HepG2 (cell line): Measurements from ENCODE around the gene FAM180A. TPM values are rescaled to one million over a fixed set of nuclear protein-coding genes. Genes with fewer than 3 reads are reported as not detected.

Experiments
- ATAC-seq: fragments of 200-7000 bp; cut with Tn5 transposase; 3 replicates; pipeline ENCODE4 v1.9.1; 2020; ENCODE audit warnings: mild to moderate bottlenecking, moderate library complexity
- BruUV-seq: library from RNA; stranded (reverse); fragments of 400-500 nt; replicated peaks from 2 replicates; lab custom pipeline; 2021; lab: Mats Ljungman, UMichigan
- CTCF ChIA-PET: fragments of 300-600 bp; formaldehyde crosslinking; extraction: SDS; loops from one replicate; lab custom pipeline; 2021; ENCODE audit warnings: low total read pairs, inconsistent platforms, low intra/inter-chr PET ratio; lab: Yijun Ruan, JAX
- POLR2A ChIA-PET: fragments of 350-600 bp; sonication (Branson Sonifier 250); formaldehyde crosslinking; loops from one replicate; lab custom pipeline; 2020; ENCODE audit warnings: antibody characterized with exemption, inconsistent platforms; lab: Yijun Ruan, JAX
- DNase-seq: peaks from one replicate; pipeline ENCODE4 v3.0.0-alpha.2; 2015; ENCODE audit warnings: low spot score
- FAIRE-seq: peaks from 3 replicates; lab custom pipeline; 2011; peaks lifted over from hg19 to GRCh38; lab: Jason Lieb, UNC
- H2AFZ ChIP-seq: one replicate; pipeline ENCODE4 v1.6.1; 2011; ENCODE audit warnings: low read length, inconsistent platforms
- H3K27ac ChIP-seq: fragments of 300-600 bp; 3 replicates; pipeline ENCODE4 v1.8.0; 2011; ENCODE audit warnings: mixed run types, mild to moderate bottlenecking, mixed read lengths, low read length, inconsistent platforms; ENCODE audit not compliant: insufficient read depth; ENCODE audit errors: extremely low read length
- H3K27me3 ChIP-seq, 2 experiments: fragments of 200-600 bp in 1 of 2; 2 replicates in 1 of 2; 3 replicates in 1 of 2; pipeline versions ENCODE4 v1.6.0 to v1.8.0; 2011; ENCODE audit warnings: low read length in 2 of 2, mild to moderate bottlenecking in 2 of 2, moderate library complexity in 2 of 2, inconsistent platforms in 1 of 2; ENCODE audit not compliant: insufficient read depth in 2 of 2, control insufficient read depth in 1 of 2
- H3K36me3 ChIP-seq, 2 experiments: fragments of 200-600 bp in 1 of 2; replicated peaks in 1 of 2; 2 replicates in 1 of 2; 3 replicates in 1 of 2; pipeline versions ENCODE4 v1.5.1 to v1.8.0; 2011; ENCODE audit warnings: low read length in 2 of 2, inconsistent platforms in 1 of 2; ENCODE audit not compliant: insufficient read depth in 2 of 2, control insufficient read depth in 1 of 2
- H3K4me1 ChIP-seq: 2 replicates; pipeline ENCODE4 v1.5.1; 2012; ENCODE audit warnings: low read length, inconsistent platforms; ENCODE audit not compliant: insufficient read depth
- H3K4me2 ChIP-seq: 2 replicates; pipeline ENCODE4 v1.6.0; 2011; ENCODE audit warnings: low read depth, low read length, inconsistent platforms
- H3K4me3 ChIP-seq, 3 experiments: fragments of 200-600 bp in 1 of 3; sonication (generic), shearing (Covaris generic) in 1 of 3; replicated peaks in 1 of 3; 2 replicates each; pipeline ENCODE4 v1.5.1; 2011 to 2016; ENCODE audit warnings: low read length in 3 of 3, inconsistent platforms in 2 of 3, low read depth in 2 of 3, mild to moderate bottlenecking in 2 of 3, control low read depth in 1 of 3, mixed read lengths in 1 of 3; ENCODE audit not compliant: insufficient read depth in 1 of 3
- H3K79me2 ChIP-seq: one replicate; pipeline ENCODE4 v1.6.1; 2011; ENCODE audit warnings: low read length, inconsistent platforms; ENCODE audit not compliant: insufficient read depth
- H3K9ac ChIP-seq: 2 replicates; pipeline ENCODE4 v1.6.0; 2011; ENCODE audit warnings: mild to moderate bottlenecking, low read depth, low read length, inconsistent platforms; ENCODE audit not compliant: insufficient read depth
- H3K9me3 ChIP-seq: 2 replicates; pipeline ENCODE4 v1.5.1; 2012; ENCODE audit warnings: mild to moderate bottlenecking, low read length
- H4K20me1 ChIP-seq: 2 replicates; pipeline ENCODE4 v1.6.0; 2011; ENCODE audit warnings: inconsistent platforms, mild to moderate bottlenecking, low read length, moderate library complexity; ENCODE audit not compliant: insufficient read depth
- CC2D1A ChIP-seq: sonication (generic); formaldehyde crosslinking; IDR thresholded peaks from 2 replicates; pipeline ENCODE4 v1.8.1; 2023; ENCODE audit warnings: mild to moderate bottlenecking, missing genetic modification reagents
- CEBPB ChIP-seq: IDR thresholded peaks from 2 replicates; pipeline ENCODE4 v1.6.1; 2011; ENCODE audit warnings: low read depth, low read length, improper control_type of control experiment, borderline replicate concordance
- CREM ChIP-seq, 2 experiments: sonication (generic) in 1 of 2; formaldehyde crosslinking in 1 of 2; IDR thresholded peaks; 2 replicates each; pipeline versions ENCODE4 v1.4.0 to v1.6.1; 2016 to 2020; ENCODE audit warnings: antibody characterized with exemption in 1 of 2, mild to moderate bottlenecking in 1 of 2, missing genetic modification reagents in 1 of 2
- PCBP2 ChIP-seq: fragments of 200-400 bp; formaldehyde crosslinking; optimal IDR thresholded peaks from 2 replicates; pipeline ENCODE3; 2018; ENCODE audit warnings: low read length, low read depth; ENCODE audit not compliant: poor library complexity, severe bottlenecking
- WGBS: methylation state at CpG from one replicate; pipeline ENCODE4 v1.1.6; 2017; ENCODE audit warnings: low lambda C conversion rate; 5-methylcytosine and 5-hydroxymethylcytosine counted together
- in situ Hi-C: cut with HindIII; loops from 2 replicates; pipeline ENCODE4 v1.10.0; 2017; ENCODE audit warnings: low pct_unique_long_range_greater_than_20kb; ENCODE audit not compliant: extremely low pct_ligation_motif_present
- intact Hi-C: fragments of 100-400 bp; cut with micrococcal nuclease; formaldehyde crosslinking; loops from one replicate; pipeline ENCODE4 v1.10.0; 2022; ENCODE audit not compliant: unreplicated experiment
- polyA plus RNA-seq, 8 experiments: library from polyadenylated mRNA; depleted of rRNA in 3 of 8; stranded (reverse) in 7 of 8; unstranded in 1 of 8; fragments of >200 nt; fragmentation: Illumina TruSeq in 4 of 8; extraction: Trizol in 4 of 8; gene quantifications; 2 replicates each; pipeline versions ENCODE4 v1.2.1 to v1.2.3, GENCODE V29; 2011 to 2016; ENCODE audit warnings: low read depth in 4 of 8, missing spikeins in 1 of 8, mixed read lengths in 1 of 8; ENCODE audit not compliant: insufficient read depth in 1 of 8
- total RNA-seq, 5 experiments: library from RNA; depleted of rRNA; stranded (reverse); fragments of >200 nt; fragmentation: Illumina TruSeq; extraction: Trizol; gene quantifications; 2 replicates each; pipeline ENCODE4 v1.2.3, GENCODE V29; 2016; ENCODE audit warnings: low read depth in 1 of 5

Gene FAM180A
- total and polyA plus RNA-seq, 2 of the 13 experiments (the other 11 are each of a cell fraction or from before 2014, with no cell fraction given) = not detected

DNA sequence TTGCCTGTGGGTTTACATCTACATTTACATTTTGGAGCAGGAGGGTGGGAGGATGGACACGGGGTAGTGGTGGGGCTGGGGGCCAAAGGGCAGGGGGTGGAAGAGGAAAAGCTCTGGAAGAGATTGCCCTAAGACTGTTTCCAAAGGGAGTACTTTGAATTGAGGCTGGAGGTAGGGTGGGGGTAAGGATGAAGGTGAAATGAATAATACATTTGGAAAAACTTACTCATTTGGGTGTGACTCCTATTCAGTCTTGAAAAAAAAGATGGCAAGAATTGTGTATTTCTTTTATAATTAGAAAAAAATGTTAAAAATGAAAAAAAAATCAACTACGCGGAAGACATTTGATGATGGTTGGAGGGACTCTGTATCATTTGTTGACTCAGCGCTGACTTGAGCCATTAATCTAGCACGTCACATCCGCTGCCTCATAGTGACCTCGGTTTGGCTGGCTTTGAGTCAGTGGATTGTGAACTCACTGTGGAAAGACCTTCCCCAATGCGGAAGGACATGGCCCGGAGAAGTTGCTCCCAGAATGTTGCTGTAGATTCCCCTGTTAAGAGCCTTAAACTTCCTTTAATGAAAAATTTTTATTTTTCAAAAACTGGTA is 2.8 kb downstream of the FAM180A start (continued):
- no peak for TF ChIP-seq CREM (IDR thresholded peaks at IDR 0.05)
- TF ChIP-seq CREM (CRISPR knock-in tag; IDR thresholded peaks at IDR 0.05) = no peak
- no peak for TF ChIP-seq CC2D1A (CRISPR knock-in tag)

DNA sequence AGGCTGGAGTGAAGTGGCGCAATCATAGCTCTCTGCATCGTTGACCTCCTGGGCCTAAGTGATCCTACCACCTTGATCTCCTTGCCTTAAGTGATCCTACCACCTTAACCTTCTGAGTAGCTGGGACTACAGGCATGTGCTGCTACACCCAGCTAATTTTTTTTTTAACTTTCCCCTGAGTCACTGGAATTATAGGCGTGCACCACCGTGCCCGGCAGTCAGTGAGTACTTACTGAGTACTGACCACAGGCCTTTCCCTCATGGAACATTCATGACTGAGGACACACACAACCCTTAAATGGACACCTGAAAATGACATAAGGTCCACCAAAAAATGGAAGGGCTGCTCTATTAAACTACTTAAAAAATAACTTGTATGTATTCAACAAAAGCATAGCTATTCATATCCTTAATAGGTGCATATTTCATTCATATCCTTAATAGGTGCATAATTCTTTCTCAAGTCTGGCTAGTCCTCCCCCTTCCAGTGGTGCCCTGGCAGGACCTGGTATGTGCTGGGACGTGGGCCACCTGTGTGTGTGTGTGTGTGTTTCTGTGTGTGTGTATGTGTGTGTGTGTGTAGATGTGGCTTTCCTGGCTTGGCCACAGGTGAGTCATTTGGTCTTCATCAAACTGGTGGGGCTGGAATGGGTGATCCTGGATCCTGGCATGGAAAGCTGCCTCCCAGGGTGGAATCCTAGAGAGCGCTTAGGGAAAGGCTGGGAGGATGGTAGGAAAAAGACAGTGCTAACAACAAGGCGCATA is 3.5 kb downstream of the FAM180A start:
- ATAC-seq (no peak), FAIRE-seq (no peak), DNase-seq (no peak)
- peak; percentile 1; the same call in 1 of the 2 replicates for TF ChIP-seq CEBPB
- no peak for TF ChIP-seq PCBP2
- intact Hi-C loops = no loop called here
- H3K79me2 ChIP-seq = no peaks in the 10 kb centered on the region
- peaks cover 1 to 29% of the 10 kb centered on the region in 2 experiments; a peak in 3 of 5 replicates for H3K27me3 ChIP-seq
- no peak overlapping the region for H3K4me2 ChIP-seq
- no peak overlapping the region for H3K27ac ChIP-seq
- CTCF ChIA-PET = no interaction called here
- H3K4me1 ChIP-seq = no peaks in the 10 kb centered on the region
- POLR2A ChIA-PET = no interaction called here
- no TSS peak for BruUV-seq
- H3K4me3 ChIP-seq = no peak overlapping the region
- in situ Hi-C loops = no loop called here
- H2AFZ ChIP-seq = no peak overlapping the region
- no peak overlapping the region for H3K9ac ChIP-seq
- WGBS = 14% methylated on average over 8 of the region's 8 CpGs
- no peaks in the 10 kb centered on the region for H3K9me3 ChIP-seq
- no peaks in the 10 kb centered on the region for H4K20me1 ChIP-seq
- H3K36me3 ChIP-seq = no peaks in the 10 kb centered on the region
